ENCODE results near the gene PHF14. TPM values are rescaled to one million over a fixed set of nuclear protein-coding genes. Genes with fewer than 3 reads are reported as not detected.

Gene PHF14
- total RNA-seq, 1 donor from 2014 or later: 23.2 TPM

DNA sequence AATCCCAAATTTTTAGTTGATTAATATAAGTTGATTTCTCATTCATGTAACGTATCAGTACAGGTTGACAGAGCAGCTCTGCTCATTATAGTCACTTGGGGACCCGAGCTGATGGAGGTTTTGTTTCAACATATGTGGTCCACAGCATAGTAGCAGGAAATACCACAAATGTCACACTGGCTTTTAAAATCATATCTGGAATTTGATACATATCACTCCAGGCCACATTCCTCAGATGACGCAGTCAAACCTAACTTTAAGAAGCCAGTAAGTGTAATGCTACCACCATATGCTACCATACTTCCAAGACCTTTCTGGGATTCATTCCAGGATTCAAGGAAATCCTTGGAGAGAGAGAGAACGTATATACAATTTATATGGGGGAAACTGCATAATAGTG is 156.3 kb downstream of the PHF14 start:
- no peak overlapping the region for H3K4me3 ChIP-seq (ENCODE audit: low read depth, low read length)
- TF ChIP-seq, protein P1, sequence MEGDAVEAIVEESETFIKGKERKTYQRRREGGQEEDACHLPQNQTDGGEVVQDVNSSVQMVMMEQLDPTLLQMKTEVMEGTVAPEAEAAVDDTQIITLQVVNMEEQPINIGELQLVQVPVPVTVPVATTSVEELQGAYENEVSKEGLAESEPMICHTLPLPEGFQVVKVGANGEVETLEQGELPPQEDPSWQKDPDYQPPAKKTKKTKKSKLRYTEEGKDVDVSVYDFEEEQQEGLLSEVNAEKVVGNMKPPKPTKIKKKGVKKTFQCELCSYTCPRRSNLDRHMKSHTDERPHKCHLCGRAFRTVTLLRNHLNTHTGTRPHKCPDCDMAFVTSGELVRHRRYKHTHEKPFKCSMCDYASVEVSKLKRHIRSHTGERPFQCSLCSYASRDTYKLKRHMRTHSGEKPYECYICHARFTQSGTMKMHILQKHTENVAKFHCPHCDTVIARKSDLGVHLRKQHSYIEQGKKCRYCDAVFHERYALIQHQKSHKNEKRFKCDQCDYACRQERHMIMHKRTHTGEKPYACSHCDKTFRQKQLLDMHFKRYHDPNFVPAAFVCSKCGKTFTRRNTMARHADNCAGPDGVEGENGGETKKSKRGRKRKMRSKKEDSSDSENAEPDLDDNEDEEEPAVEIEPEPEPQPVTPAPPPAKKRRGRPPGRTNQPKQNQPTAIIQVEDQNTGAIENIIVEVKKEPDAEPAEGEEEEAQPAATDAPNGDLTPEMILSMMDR (conservative IDR thresholded peaks at IDR 0.05; ENCODE audit: low read depth, low read length): no peak
- no peak for DNase-seq (ENCODE audit: low read depth)

- DNase-seq (ENCODE audit: low read depth): no peak
- H3K4me3 ChIP-seq (ENCODE audit: low read depth, low read length): no peak overlapping the region
- TF ChIP-seq, protein P1 (conservative IDR thresholded peaks at IDR 0.05; ENCODE audit: low read depth, low read length): no peak
Measured at GRCh38 chr7:11130601-11131000, 156.9 kb downstream of the PHF14 start.

- DNase-seq (ENCODE audit: low read depth): no peak
- TF ChIP-seq, protein P1 (conservative IDR thresholded peaks at IDR 0.05; ENCODE audit: low read depth, low read length): no peak
Measured at GRCh38 chr7:11133436-11133959, 159.8 kb downstream of the PHF14 start.

DNA sequence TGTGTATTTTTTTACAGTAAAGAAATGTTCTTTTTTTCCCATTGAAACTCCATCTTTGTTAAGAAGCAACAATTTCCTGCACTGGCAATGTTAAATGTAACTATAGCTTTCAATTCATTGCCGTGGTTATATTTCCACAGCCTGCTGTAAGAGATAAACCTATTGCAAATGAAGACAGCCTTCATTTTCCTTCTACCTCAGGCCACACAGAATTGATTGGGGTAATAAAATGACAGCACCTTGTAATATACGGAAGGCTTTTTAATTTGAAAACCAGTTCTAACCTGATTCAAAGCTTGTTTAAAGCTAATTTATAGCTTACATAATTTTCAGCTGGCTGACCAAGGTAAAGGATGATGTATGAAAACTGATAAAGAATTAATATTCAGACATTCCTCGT is 161.9 kb downstream of the PHF14 start:
- TF ChIP-seq, protein P1 (conservative IDR thresholded peaks at IDR 0.05; ENCODE audit: low read depth, low read length): no peak
- no peak for DNase-seq (ENCODE audit: low read depth)
- no peak overlapping the region for H3K4me3 ChIP-seq (ENCODE audit: low read depth, low read length)

More at GRCh38 chr7:11133436-11133959, 159.8 kb downstream of the PHF14 start:
- no peak overlapping the region for H3K4me3 ChIP-seq (ENCODE audit: low read depth, low read length)

- TF ChIP-seq, protein P1 (conservative IDR thresholded peaks at IDR 0.05; ENCODE audit: low read depth, low read length): no peak
- no peak for DNase-seq (ENCODE audit: low read depth)
- no peak overlapping the region for H3K4me3 ChIP-seq (ENCODE audit: low read depth, low read length)
Measured at GRCh38 chr7:11141541-11141940, 167.9 kb downstream of the PHF14 start.

- H3K4me3 ChIP-seq (ENCODE audit: low read depth, low read length): no peak overlapping the region
- TF ChIP-seq, protein P1 (conservative IDR thresholded peaks at IDR 0.05; ENCODE audit: low read depth, low read length): no peak
- DNase-seq (ENCODE audit: low read depth): no peak
Measured at GRCh38 chr7:11153694-11154093, 180.0 kb downstream of the PHF14 start.

DNA sequence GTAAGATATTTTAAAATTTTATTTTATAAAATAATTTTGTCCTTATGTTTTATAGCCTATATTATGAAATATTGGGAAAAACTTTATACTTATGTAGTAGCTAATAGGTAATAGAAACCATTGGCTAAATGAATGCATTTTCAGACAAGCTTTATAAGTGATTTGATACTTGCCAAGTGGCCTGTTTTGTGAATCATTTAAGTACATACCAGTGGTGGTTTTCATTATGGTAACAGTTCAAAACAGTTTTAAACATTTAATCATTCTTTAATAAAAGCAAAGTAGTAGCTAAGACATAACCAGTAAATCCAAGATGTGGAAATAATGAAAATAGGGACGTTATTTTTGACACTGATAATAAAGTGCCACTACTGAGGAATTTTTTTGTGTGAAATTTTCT is 182.2 kb downstream of the PHF14 start:
- DNase-seq (ENCODE audit: low read depth): no peak
- no peak overlapping the region for H3K4me3 ChIP-seq (ENCODE audit: low read depth, low read length)
- TF ChIP-seq, protein P1 (conservative IDR thresholded peaks at IDR 0.05; ENCODE audit: low read depth, low read length): no peak

Measured in epithelial cell of proximal tubule (primary cell).